Mammary epithelial cell (primary cell): ENCODE measurements around the gene LCP1.

Experiments used
- EZH2 ChIP-seq: IDR thresholded peaks from 2 replicates; pipeline ENCODE4 v1.6.1; 2012; ENCODE audit warnings: low read length, inconsistent platforms, borderline replicate concordance
- TF ChIP-seq, protein P1 (sequence below), 2 donors: IDR thresholded peaks in 1 of 2; conservative IDR thresholded peaks in 1 of 2; 2 replicates each; pipeline ENCODE4 v1.5.1; 2011 to 2012; ENCODE audit warnings: inconsistent platforms in 2 of 2, low read length in 2 of 2, mild to moderate bottlenecking in 2 of 2, control low read depth in 1 of 2, low read depth in 1 of 2; ENCODE audit not compliant: insufficient read depth in 1 of 2; ENCODE audit errors: extremely low read depth in 1 of 2

DNA sequence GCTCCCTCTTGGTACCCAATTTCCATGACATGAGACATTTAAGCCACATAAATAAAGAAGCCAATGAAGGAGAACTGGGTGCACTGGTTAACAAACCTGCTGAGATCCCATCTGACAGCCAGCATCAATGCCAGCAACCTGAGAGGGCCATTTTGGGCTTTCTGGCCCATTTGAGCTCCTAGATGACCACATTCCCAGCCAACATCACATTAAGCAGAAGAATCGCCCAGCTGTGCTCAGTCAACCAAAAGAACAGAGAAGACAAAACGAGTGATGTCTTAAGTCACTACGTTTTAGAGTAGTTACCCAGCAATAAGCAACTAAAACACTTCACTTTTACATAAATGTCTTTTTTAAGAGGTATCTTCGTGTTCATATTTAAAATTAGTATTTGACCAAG lies 21.9 kb downstream of the LCP1 start:
- TF ChIP-seq, protein P1, sequence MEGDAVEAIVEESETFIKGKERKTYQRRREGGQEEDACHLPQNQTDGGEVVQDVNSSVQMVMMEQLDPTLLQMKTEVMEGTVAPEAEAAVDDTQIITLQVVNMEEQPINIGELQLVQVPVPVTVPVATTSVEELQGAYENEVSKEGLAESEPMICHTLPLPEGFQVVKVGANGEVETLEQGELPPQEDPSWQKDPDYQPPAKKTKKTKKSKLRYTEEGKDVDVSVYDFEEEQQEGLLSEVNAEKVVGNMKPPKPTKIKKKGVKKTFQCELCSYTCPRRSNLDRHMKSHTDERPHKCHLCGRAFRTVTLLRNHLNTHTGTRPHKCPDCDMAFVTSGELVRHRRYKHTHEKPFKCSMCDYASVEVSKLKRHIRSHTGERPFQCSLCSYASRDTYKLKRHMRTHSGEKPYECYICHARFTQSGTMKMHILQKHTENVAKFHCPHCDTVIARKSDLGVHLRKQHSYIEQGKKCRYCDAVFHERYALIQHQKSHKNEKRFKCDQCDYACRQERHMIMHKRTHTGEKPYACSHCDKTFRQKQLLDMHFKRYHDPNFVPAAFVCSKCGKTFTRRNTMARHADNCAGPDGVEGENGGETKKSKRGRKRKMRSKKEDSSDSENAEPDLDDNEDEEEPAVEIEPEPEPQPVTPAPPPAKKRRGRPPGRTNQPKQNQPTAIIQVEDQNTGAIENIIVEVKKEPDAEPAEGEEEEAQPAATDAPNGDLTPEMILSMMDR (conservative IDR thresholded peaks at IDR 0.05 in 1 of 2, IDR thresholded peaks at IDR 0.05 in 1 of 2; ENCODE audit: extremely low read depth in 1 of 2, insufficient read depth in 1 of 2, low read depth in 1 of 2, low read length in 2 of 2): no peak
- no peak for TF ChIP-seq EZH2
